GM12878 (cell line): ENCODE results near the gene SEMA7A. TPM values are rescaled to one million over a fixed set of nuclear protein-coding genes. Genes with fewer than 3 reads are reported as not detected.

Experiments
- ATAC-seq: fragments of 200-7000 bp; cut with Tn5 transposase; 3 replicates; pipeline ENCODE4 v1.9.1; 2020; ENCODE audit warnings: mild to moderate bottlenecking, moderate library complexity
- BruUV-seq: library from RNA; stranded (reverse); fragments of 400-500 nt; replicated peaks from 2 replicates; lab custom pipeline; 2021; lab: Mats Ljungman, UMichigan
- CTCF ChIA-PET: fragments of 300-600 bp; sonication (Branson Sonifier 250); formaldehyde crosslinking; extraction: SDS; loops from one replicate; lab custom pipeline; 2021; ENCODE audit warnings: inconsistent platforms; lab: Yijun Ruan, JAX
- POLR2A ChIA-PET: fragments of 350-600 bp; formaldehyde crosslinking; extraction: SDS; loops from one replicate; lab custom pipeline; 2021; ENCODE audit warnings: inconsistent platforms; lab: Charles Lee
- RAD21 ChIA-PET: fragments of 300-600 bp; sonication (Branson Sonifier 250); formaldehyde crosslinking; loops from one replicate; lab custom pipeline; 2023; ENCODE audit warnings: antibody characterized with exemption; ENCODE audit not compliant: unreplicated experiment; lab: Charles Lee
- SMC1A ChIA-PET: fragments of 300-600 bp; sonication (Branson Sonifier 250); formaldehyde crosslinking; loops from one replicate; lab custom pipeline; 2023; ENCODE audit not compliant: unreplicated experiment, uncharacterized antibody; lab: Charles Lee
- DNase-seq: peaks from one replicate; pipeline ENCODE4 v3.0.0-alpha.2; 2011; ENCODE audit warnings: low read depth, low spot score
- FAIRE-seq: peaks from 3 replicates; lab custom pipeline; 2011; peaks lifted over from hg19 to GRCh38; lab: Jason Lieb, UNC
- H2AFZ ChIP-seq: 2 replicates; pipeline ENCODE4 v1.6.0; 2011; ENCODE audit warnings: low read depth, low read length, control low read depth; ENCODE audit not compliant: control insufficient read depth
- H3K27ac ChIP-seq: 2 replicates; pipeline ENCODE4 v1.5.1; 2011; ENCODE audit warnings: control low read depth; ENCODE audit not compliant: control insufficient read depth, insufficient read depth
- H3K27me3 ChIP-seq, 2 experiments: replicated peaks in 1 of 2; 2 replicates each; pipeline versions ENCODE4 v1.6.0 to v1.6.1; 2011; ENCODE audit warnings: low read length in 1 of 2; ENCODE audit not compliant: control insufficient read depth in 2 of 2, insufficient read depth in 2 of 2
- H3K36me3 ChIP-seq, 2 experiments: 2 replicates each; pipeline ENCODE4 v1.5.1; 2011; ENCODE audit warnings: low read length in 1 of 2; ENCODE audit not compliant: control insufficient read depth in 2 of 2, insufficient read depth in 2 of 2
- H3K4me1 ChIP-seq: 2 replicates; pipeline ENCODE4 v1.6.1; 2011; ENCODE audit warnings: mild to moderate bottlenecking, low read length, moderate library complexity, mixed read lengths; ENCODE audit not compliant: control insufficient read depth, insufficient read depth
- H3K4me2 ChIP-seq: 2 replicates; pipeline ENCODE4 v1.6.0; 2011; ENCODE audit warnings: control low read depth; ENCODE audit not compliant: control insufficient read depth, insufficient read depth
- H3K4me3 ChIP-seq: fragments of 200-600 bp; sonication (generic); 2 replicates; pipeline ENCODE4 v1.5.1; 2016
- H3K79me2 ChIP-seq: 2 replicates; pipeline ENCODE4 v1.6.0; 2011; ENCODE audit warnings: low read length; ENCODE audit not compliant: control insufficient read depth, insufficient read depth
- H3K9ac ChIP-seq: 2 replicates; pipeline ENCODE4 v1.8.0; 2011; ENCODE audit warnings: low read length, control low read depth, mixed read lengths; ENCODE audit not compliant: control insufficient read depth, insufficient read depth
- H3K9me3 ChIP-seq: replicated peaks from 3 replicates; pipeline ENCODE4 v1.5.1; 2011; ENCODE audit warnings: mild to moderate bottlenecking, low read length; ENCODE audit not compliant: control insufficient read depth, insufficient read depth
- H4K20me1 ChIP-seq: 2 replicates; pipeline ENCODE4 v1.6.0; 2011; ENCODE audit not compliant: control insufficient read depth, insufficient read depth
- ATF7 ChIP-seq: fragments of 450-650 bp; IDR thresholded peaks from 2 replicates; pipeline ENCODE4 v1.6.1; 2016; ENCODE audit warnings: low read depth, mild to moderate bottlenecking
- CHD1 ChIP-seq: IDR thresholded peaks from 2 replicates; pipeline ENCODE4 v1.6.1; 2012; ENCODE audit warnings: low read depth, low read length, improper control_type of control experiment
- DPF2 ChIP-seq: fragments of 450-650 bp; IDR thresholded peaks from 2 replicates; pipeline ENCODE4 v1.6.1; 2017; ENCODE audit warnings: mild to moderate bottlenecking
- E4F1 ChIP-seq: fragments of 450-650 bp; IDR thresholded peaks from 2 replicates; pipeline ENCODE4 v1.6.1; 2018; ENCODE audit warnings: borderline replicate concordance, mild to moderate bottlenecking; ENCODE audit not compliant: partially characterized antibody
- NR2C2 ChIP-seq: IDR thresholded peaks from 2 replicates; pipeline ENCODE4 v1.6.1; 2011; ENCODE audit warnings: borderline replicate concordance, low read depth; ENCODE audit not compliant: control insufficient read depth, insufficient read length
- NRF1 ChIP-seq: conservative IDR thresholded peaks from 2 replicates; pipeline ENCODE4 v1.6.1; 2011; ENCODE audit warnings: mild to moderate bottlenecking, low read depth, low read length, improper control_type of control experiment
- POLR2AphosphoS5 ChIP-seq: IDR thresholded peaks from 2 replicates; pipeline ENCODE4 v1.6.1; 2011; ENCODE audit warnings: mild to moderate bottlenecking, low read length, inconsistent platforms
- TCF7 ChIP-seq: IDR thresholded peaks from 2 replicates; pipeline ENCODE4 v1.6.1; 2014; ENCODE audit warnings: antibody characterized with exemption, borderline replicate concordance
- WRNIP1 ChIP-seq: IDR thresholded peaks from 2 replicates; pipeline ENCODE4 v1.6.1; 2011; ENCODE audit warnings: low read depth, low read length, improper control_type of control experiment, borderline replicate concordance
- WGBS: methylation state at CpG from one replicate; pipeline ENCODE4 v1.1.6; 2016; ENCODE audit warnings: low lambda C conversion rate; ENCODE audit not compliant: insufficient replicate concordance, insufficient coverage; ENCODE audit errors: missing lambda C conversion rate; 5-methylcytosine and 5-hydroxymethylcytosine counted together
- in situ Hi-C: fragments of 300-500 bp; cut with MboI; formaldehyde crosslinking; loops from 9 replicates; pipeline ENCODE4 v1.14.3; 2018; ENCODE audit warnings: mixed read lengths
- intact Hi-C: fragments of 100-400 bp; cut with micrococcal nuclease; formaldehyde crosslinking; loops from one replicate; pipeline ENCODE4 v1.14.2; 2022; ENCODE audit not compliant: unreplicated experiment
- polyA plus RNA-seq, 11 experiments: library from polyadenylated mRNA; depleted of rRNA in 4 of 11; unstranded in 6 of 11; stranded (reverse) in 5 of 11; fragments of >200 nt; fragmentation: Nextera tagmentation in 4 of 11; fragmentation: Illumina TruSeq in 1 of 11; extraction: Ambion mirVana in 4 of 11; extraction: Trizol in 1 of 11; gene quantifications; 1 replicate in 1 of 11; 2 replicates in 10 of 11; pipeline versions ENCODE4 v1.2.1 to v1.2.3, GENCODE V29; 2011 to 2016; ENCODE audit warnings: inconsistent platforms in 2 of 11, missing spikeins in 2 of 11, low read depth in 1 of 11
- total RNA-seq, 4 experiments: library from RNA; depleted of rRNA in 3 of 4; stranded (reverse); fragments of >200 nt in 3 of 4; fragmentation: Illumina TruSeq in 1 of 4; extraction: Trizol in 1 of 4; gene quantifications; 2 replicates each; pipeline versions ENCODE4 v1.2.1 to v1.2.3, GENCODE V29; 2013 to 2021

SEMA7A gene
- total and polyA plus RNA-seq, 10 of the 15 experiments (the other 5 are each of a cell fraction or from before 2014, with no cell fraction given) = 0.08 to 112 (median 53.5) TPM

DNA sequence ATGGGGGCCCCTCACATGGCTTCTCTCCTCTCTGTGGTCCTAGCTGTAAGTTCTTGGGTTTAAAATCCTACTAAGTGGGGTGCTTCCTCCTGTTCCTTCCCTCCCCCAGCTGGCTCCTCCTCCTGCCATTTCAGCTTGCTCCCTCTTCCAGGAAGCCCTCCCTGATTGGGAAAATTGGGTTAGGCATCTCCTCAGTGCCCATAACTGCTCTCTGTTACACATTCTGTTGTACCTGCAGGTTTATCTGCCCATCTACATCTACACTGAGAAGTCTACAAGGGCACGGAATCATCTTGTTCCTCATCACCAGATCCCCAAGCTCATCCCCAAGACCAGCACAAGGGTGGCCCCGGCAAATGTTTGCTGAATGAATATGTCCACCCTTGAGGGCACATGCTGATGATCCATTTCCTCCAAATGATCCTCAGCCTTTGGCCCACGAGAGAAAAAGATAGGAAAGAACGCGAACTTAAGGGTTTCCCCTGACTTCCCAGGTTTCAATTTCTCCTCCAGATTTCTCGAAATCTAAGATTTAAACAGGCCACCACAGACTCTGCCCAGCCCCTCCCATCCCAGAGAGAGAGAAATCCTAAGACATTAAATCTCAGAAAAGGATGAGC is 3.9 kb downstream of the SEMA7A start:
- in situ Hi-C loops = no loop called here
- 1% methylated on average over 6 of the region's 6 CpGs for WGBS

More for the DNA sequence above, 3.9 kb downstream of the SEMA7A start:
- FAIRE-seq (no peak), DNase-seq (no peak), ATAC-seq (no peak)
- Histone ChIP-seq H3K79me2 (peaks cover 98% of the 10 kb centered on the region), H3K9me3 (no peaks in the 10 kb centered on the region), H3K4me2 (peak overlapping the region; percentile 97), H3K27ac (peak overlapping the region; percentile 84), H3K4me3 (peak overlapping the region; percentile 98), H3K36me3 (peaks cover 13 to 16% of the 10 kb centered on the region in 2 experiments; a peak in 3 of 4 replicates), H3K4me1 (peaks cover 54% of the 10 kb centered on the region), H3K27me3 (no peaks in the 10 kb centered on the region), H4K20me1 (peaks cover 24% of the 10 kb centered on the region), H3K9ac (peak overlapping the region; percentile 76), H2AFZ (no peak overlapping the region)
- CTCF ChIA-PET = interaction anchor here (1.1 to 22.3 kb wide), 8 partner anchors 10 to 358 kb away, joined by 3 to 655 read pairs (median 7); partner anchors contain the start of genes CYP11A1 and UBL7
- RAD21 ChIA-PET = interaction anchor here (0.6 to 24.4 kb wide), 7 partner anchors 9 to 363 kb away, joined by 3 to 496 read pairs (median 15); no protein-coding TSS in a partner anchor
- no TSS peak for BruUV-seq
- TF ChIP-seq WRNIP1 = 0 out of 2 replicates have a peak, but pooled peaks have one; percentile 17
- no peak for TF ChIP-seq ATF7
- no peak for TF ChIP-seq CHD1
- no peak for TF ChIP-seq NRF1
- TF ChIP-seq TCF7 = no peak
- no peak for TF ChIP-seq DPF2
- no peak for TF ChIP-seq E4F1
- 0 out of 2 replicates have a peak, but pooled peaks have one; percentile 20 for TF ChIP-seq POLR2AphosphoS5
- TF ChIP-seq NR2C2 = no peak
- intact Hi-C loops = loop anchor here (2.0 to 5.0 kb wide), 4 partner anchors 25 to 187 kb away; partner anchors contain the start of genes ARID3B and CLK3
- SMC1A ChIA-PET = interaction anchor here (0.9 to 25.4 kb wide), 7 partner anchors 8 to 49 kb away, joined by 3 to 544 read pairs (median 16); no protein-coding TSS in a partner anchor
- POLR2A ChIA-PET = interaction anchor here (0.8 to 16.6 kb wide), 11 partner anchors 9 to 358 kb away, joined by 3 to 325 read pairs (median 4); no protein-coding TSS in a partner anchor
